Dedifferentiated amniotic fluid mesenchymal stem cell (primary cell): ENCODE results near the gene ALAD.
A peak's percentile ranks its signal among the peaks of the same experiment; 100 is the strongest.
"Not testable (repeated sequence)": the region's sequence is repeated elsewhere in the genome, so short reads cannot be mapped to it uniquely, and the experiment has no call there.

Source experiments
- DNase-seq: peaks from one replicate; pipeline ENCODE4 v3.0.0-alpha.2; 2016; ENCODE audit errors: extremely low spot score

Gene ALAD

GRCh38 chr9:113401027-113401792, at the start of gene ALAD:
ALAD (minus strand) TSS chr9:113401284; CDS start chr9:113393559, 7,725 bp downstream.
- DNase-seq: peak; percentile 97

- DNase-seq: no peak
Measured at GRCh38 chr9:113449376-113449775, 48.3 kb upstream of the ALAD start.

- DNase-seq: peak; percentile 40
Measured at GRCh38 chr9:113446323-113446740, 45.2 kb upstream of the ALAD start.

- no peak for DNase-seq
Measured at GRCh38 chr9:113444736-113445135, 43.7 kb upstream of the ALAD start.

GRCh38 chr9:113437716-113438115, 36.6 kb upstream of the ALAD start:
- DNase-seq: not testable (repeated sequence)

- DNase-seq: peak; percentile 69
Measured at GRCh38 chr9:113436728-113437515, 35.8 kb upstream of the ALAD start.

- DNase-seq: no peak
Measured at GRCh38 chr9:113431191-113431590, 30.1 kb upstream of the ALAD start.

GRCh38 chr9:113428062-113428615, 27.1 kb upstream of the ALAD start:
- DNase-seq: no peak

GRCh38 chr9:113427629-113428028, 26.5 kb upstream of the ALAD start:
- no peak for DNase-seq

- no peak for DNase-seq
Measured at GRCh38 chr9:113426701-113427100, 25.6 kb upstream of the ALAD start.

- DNase-seq: no peak
Measured at GRCh38 chr9:113425072-113425471, 24.0 kb upstream of the ALAD start.

GRCh38 chr9:113421726-113422125, 20.6 kb upstream of the ALAD start:
- DNase-seq: no peak

GRCh38 chr9:113417370-113417769, 16.3 kb upstream of the ALAD start:
- DNase-seq: no peak

- no peak for DNase-seq
Measured at GRCh38 chr9:113416149-113416721, 15.2 kb upstream of the ALAD start.

GRCh38 chr9:113410207-113410864, 9.3 kb upstream of the ALAD start, which contains the start of the genes C9orf43 and POLE3:
C9orf43 (plus strand) TSS chr9:113410747; CDS start chr9:113413494, 2,747 bp downstream.
POLE3 (minus strand) TSS chr9:113410675; CDS start chr9:113410293, 382 bp downstream.
- peak; percentile 96 for DNase-seq

- DNase-seq: no peak
Measured at GRCh38 chr9:113409883-113410206, 8.8 kb upstream of the ALAD start.

GRCh38 chr9:113409481-113409880, 8.4 kb upstream of the ALAD start:
- no peak for DNase-seq

- peak; percentile 78 for DNase-seq
Measured at GRCh38 chr9:113406873-113407511, 5.9 kb upstream of the ALAD start.

- not testable (repeated sequence) for DNase-seq
Measured at GRCh38 chr9:113406353-113406752, 5.3 kb upstream of the ALAD start.

GRCh38 chr9:113403646-113404045, 2.6 kb upstream of the ALAD start:
- DNase-seq: no peak

GRCh38 chr9:113399646-113400200, 1.4 kb downstream of the ALAD start:
- DNase-seq: no peak
